ENCODE data around the gene SPG11.
"Not testable (repeated sequence)": the region's sequence is repeated elsewhere in the genome, so short reads cannot be mapped to it uniquely, and the experiment has no call there.

DNA sequence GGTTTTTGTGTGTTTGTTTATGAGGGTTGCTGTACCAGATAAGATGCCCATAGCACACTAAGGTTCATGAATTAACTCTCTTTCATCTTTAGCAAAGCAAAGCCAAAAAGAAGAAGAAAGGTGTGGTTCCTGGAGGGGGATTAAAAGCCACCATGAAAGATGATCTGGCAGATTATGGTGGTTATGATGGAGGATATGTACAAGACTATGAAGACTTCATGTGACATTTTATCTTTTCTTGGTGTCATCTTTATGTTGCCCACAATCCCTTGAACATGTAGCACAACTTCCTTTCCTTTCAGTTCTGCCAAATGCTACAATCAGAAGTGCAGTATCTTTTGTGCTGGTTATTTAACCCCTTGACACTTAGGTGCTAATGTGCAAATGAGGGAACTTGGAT is 102.5 kb downstream of the SPG11 start:
- TF ChIP-seq, protein P1, sequence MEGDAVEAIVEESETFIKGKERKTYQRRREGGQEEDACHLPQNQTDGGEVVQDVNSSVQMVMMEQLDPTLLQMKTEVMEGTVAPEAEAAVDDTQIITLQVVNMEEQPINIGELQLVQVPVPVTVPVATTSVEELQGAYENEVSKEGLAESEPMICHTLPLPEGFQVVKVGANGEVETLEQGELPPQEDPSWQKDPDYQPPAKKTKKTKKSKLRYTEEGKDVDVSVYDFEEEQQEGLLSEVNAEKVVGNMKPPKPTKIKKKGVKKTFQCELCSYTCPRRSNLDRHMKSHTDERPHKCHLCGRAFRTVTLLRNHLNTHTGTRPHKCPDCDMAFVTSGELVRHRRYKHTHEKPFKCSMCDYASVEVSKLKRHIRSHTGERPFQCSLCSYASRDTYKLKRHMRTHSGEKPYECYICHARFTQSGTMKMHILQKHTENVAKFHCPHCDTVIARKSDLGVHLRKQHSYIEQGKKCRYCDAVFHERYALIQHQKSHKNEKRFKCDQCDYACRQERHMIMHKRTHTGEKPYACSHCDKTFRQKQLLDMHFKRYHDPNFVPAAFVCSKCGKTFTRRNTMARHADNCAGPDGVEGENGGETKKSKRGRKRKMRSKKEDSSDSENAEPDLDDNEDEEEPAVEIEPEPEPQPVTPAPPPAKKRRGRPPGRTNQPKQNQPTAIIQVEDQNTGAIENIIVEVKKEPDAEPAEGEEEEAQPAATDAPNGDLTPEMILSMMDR (IDR thresholded peaks at IDR 0.05): not testable (repeated sequence)
- TF ChIP-seq POLR2A, POLR2AphosphoS5, EP300 (IDR thresholded peaks at IDR 0.05): not testable (repeated sequence)

Data from suprapubic skin (tissue), 4 donors.